Neural cell (in vitro differentiated cells): ENCODE results near the gene ADGRD1. TPM values are rescaled to one million over a fixed set of nuclear protein-coding genes. Genes with fewer than 3 reads are reported as not detected.
"Not testable (repeated sequence)": the region's sequence is repeated elsewhere in the genome, so short reads cannot be mapped to it uniquely, and the experiment has no call there.

Experiments used
- H2AFZ ChIP-seq: fragments of 200-600, 300-800 bp; sonication (generic), shearing (Covaris generic); 2 replicates; pipeline ENCODE4 v1.6.0; 2014; ENCODE audit warnings: low read depth, mild to moderate bottlenecking, antibody characterized with exemption, low read length, moderate library complexity
- H3F3A ChIP-seq: fragments of 200-600 bp; shearing (Covaris generic); 2 replicates; pipeline ENCODE4 v1.6.1; 2016; ENCODE audit warnings: mild to moderate bottlenecking, moderate library complexity, mixed read lengths, antibody characterized with exemption, low read length; ENCODE audit not compliant: insufficient read depth, poor library complexity, severe bottlenecking
- H3K27ac ChIP-seq: fragments of 200-600, 300-800 bp; sonication (generic), shearing (Covaris generic); 2 replicates; pipeline ENCODE4 v1.5.1; 2014; ENCODE audit warnings: mild to moderate bottlenecking, low read length, moderate library complexity
- H3K27me3 ChIP-seq: fragments of 300-800, 200-600 bp; sonication (generic), shearing (Covaris generic); 2 replicates; pipeline ENCODE4 v1.6.0; 2014; ENCODE audit warnings: mild to moderate bottlenecking, low read depth, low read length, moderate library complexity; ENCODE audit not compliant: insufficient read depth
- H3K36me3 ChIP-seq: fragments of 300-800, 200-600 bp; sonication (generic), shearing (Covaris generic); 2 replicates; pipeline ENCODE4 v1.5.1; 2014; ENCODE audit warnings: mild to moderate bottlenecking, antibody characterized with exemption, low read length, moderate library complexity; ENCODE audit not compliant: insufficient read depth
- H3K4me2 ChIP-seq: fragments of 300-800, 200-600 bp; sonication (generic), shearing (Covaris generic); 2 replicates; pipeline ENCODE4 v1.6.0; 2014; ENCODE audit warnings: mild to moderate bottlenecking, low read length
- H3K4me3 ChIP-seq: fragments of 300-800, 200-600 bp; sonication (generic), shearing (Covaris generic); 2 replicates; pipeline ENCODE4 v1.5.1; 2014; ENCODE audit warnings: mild to moderate bottlenecking, low read length, moderate library complexity
- H3K79me2 ChIP-seq: fragments of 200-600 bp; shearing (Covaris generic); replicated peaks from 2 replicates; pipeline ENCODE4 v1.6.0; 2014; ENCODE audit warnings: mild to moderate bottlenecking, low read length, moderate library complexity; ENCODE audit not compliant: insufficient read depth
- H3K9ac ChIP-seq: fragments of 300-800, 200-600 bp; sonication (generic), shearing (Covaris generic); 2 replicates; pipeline ENCODE4 v1.6.1; 2016; ENCODE audit warnings: mild to moderate bottlenecking, low read length, mixed read lengths
- H3K9me2 ChIP-seq: fragments of 200-600 bp; shearing (Covaris generic); 2 replicates; pipeline ENCODE4 v1.6.1; 2016; ENCODE audit warnings: mild to moderate bottlenecking, low read length, mixed read lengths; ENCODE audit not compliant: insufficient read depth
- H3K9me3 ChIP-seq: fragments of 200-600, 300-800 bp; sonication (generic), shearing (Covaris generic); 2 replicates; pipeline ENCODE4 v1.6.1; 2016; ENCODE audit warnings: mild to moderate bottlenecking, mixed run types, low read length, moderate library complexity, mixed read lengths
- H4K20me1 ChIP-seq: fragments of 200-600 bp; shearing (Covaris generic); 2 replicates; pipeline ENCODE4 v1.6.1; 2016; ENCODE audit warnings: mild to moderate bottlenecking, mixed run types; ENCODE audit not compliant: insufficient read depth
- CTCF ChIP-seq: fragments of 450-650 bp; IDR thresholded peaks from 2 replicates; pipeline ENCODE4 v1.5.1; 2014; ENCODE audit warnings: antibody characterized with exemption, mild to moderate bottlenecking, moderate library complexity; ENCODE audit not compliant: poor library complexity, severe bottlenecking
- EP300 ChIP-seq: fragments of 450-650 bp; conservative IDR thresholded peaks from 2 replicates; pipeline ENCODE4 v1.6.1; 2014; ENCODE audit warnings: antibody characterized with exemption, mild to moderate bottlenecking, moderate library complexity; ENCODE audit not compliant: poor library complexity, severe bottlenecking
- EZH2 ChIP-seq: fragments of 200-600, 300-800 bp; shearing (Covaris generic), sonication (generic); IDR thresholded peaks from 2 replicates; pipeline ENCODE4 v1.6.1; 2014; ENCODE audit warnings: antibody characterized with exemption, low read length, borderline replicate concordance, mild to moderate bottlenecking; ENCODE audit not compliant: insufficient read depth, poor library complexity, severe bottlenecking
- MXI1 ChIP-seq: fragments of 450-650 bp; conservative IDR thresholded peaks from 2 replicates; pipeline ENCODE4 v1.6.1; 2014; ENCODE audit warnings: antibody characterized with exemption, mild to moderate bottlenecking; ENCODE audit not compliant: poor library complexity, severe bottlenecking
- POLR2AphosphoS5 ChIP-seq: IDR thresholded peaks from 2 replicates; pipeline ENCODE4 v1.6.1; 2012
- RAD21 ChIP-seq: fragments of 450-650 bp; conservative IDR thresholded peaks from 2 replicates; pipeline ENCODE4 v1.6.1; 2014; ENCODE audit warnings: antibody characterized with exemption, mild to moderate bottlenecking, moderate library complexity
- SMC3 ChIP-seq: fragments of 450-650 bp; conservative IDR thresholded peaks from 2 replicates; pipeline ENCODE4 v1.6.1; 2014; ENCODE audit warnings: antibody characterized with exemption, mild to moderate bottlenecking, moderate library complexity; ENCODE audit not compliant: poor library complexity
- TAF1 ChIP-seq: IDR thresholded peaks from 2 replicates; pipeline ENCODE4 v1.6.1; 2012; ENCODE audit warnings: low read depth
- polyA plus RNA-seq: library from polyadenylated mRNA; depleted of rRNA; stranded (reverse); fragments of >200 nt; gene quantifications from 2 replicates; pipeline ENCODE4 v1.2.3, GENCODE V29; 2014
- TF ChIP-seq, protein P1 (sequence below): IDR thresholded peaks from 2 replicates; pipeline ENCODE4 v1.6.1; 2012; ENCODE audit warnings: borderline replicate concordance

The ADGRD1 gene
- polyA plus RNA-seq, 1 donor from 2014 or later: 1.7 TPM

- no peaks in the 10 kb centered on the region for H3K9me2 ChIP-seq
- no peaks in the 10 kb centered on the region for H3F3A ChIP-seq
- TF ChIP-seq TAF1 (no peak), MXI1 (no peak), CTCF (no peak), RAD21 (no peak), POLR2AphosphoS5 (no peak)
- no peak overlapping the region for H3K9ac ChIP-seq
- no peak overlapping the region for H2AFZ ChIP-seq
- H3K79me2 ChIP-seq: no peaks in the 10 kb centered on the region
- no peaks in the 10 kb centered on the region for H3K9me3 ChIP-seq
- no peak overlapping the region for H3K4me2 ChIP-seq
- H3K4me3 ChIP-seq: no peak overlapping the region
- H3K27ac ChIP-seq: no peak overlapping the region
- no peaks in the 10 kb centered on the region for H3K36me3 ChIP-seq
- H3K27me3 ChIP-seq: no peaks in the 10 kb centered on the region
- no peaks in the 10 kb centered on the region for H4K20me1 ChIP-seq
Observed at GRCh38 chr12:130993759-130994670, 40.3 kb downstream of the ADGRD1 start.

DNA sequence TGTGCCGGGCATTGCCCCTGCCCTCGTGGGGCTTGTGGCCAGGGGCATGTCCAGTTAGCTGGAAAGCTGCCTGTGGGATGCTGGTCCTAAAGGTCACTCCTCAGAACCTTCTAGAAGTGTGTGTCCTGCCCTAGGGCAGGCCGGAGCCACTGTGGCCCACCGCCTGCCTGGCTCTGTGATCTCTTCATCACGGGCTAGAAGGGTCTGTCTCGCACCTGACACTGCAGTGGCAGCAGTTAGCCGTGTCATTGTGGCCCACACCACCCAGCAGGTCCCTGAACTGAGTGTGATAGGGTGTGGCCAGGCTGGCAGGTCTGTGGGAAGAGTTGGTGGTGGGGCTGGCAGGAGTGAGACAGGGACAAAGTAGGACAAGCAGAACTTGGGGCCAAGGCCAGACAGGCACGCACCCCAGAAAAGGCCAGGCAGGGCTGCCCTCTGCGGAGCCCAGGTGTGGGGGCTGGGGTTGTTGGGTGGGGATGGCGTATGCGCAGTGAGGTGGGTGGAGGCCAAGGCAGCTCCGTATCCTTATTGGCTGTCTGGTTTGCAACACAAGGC is 41.2 kb downstream of the ADGRD1 start:
- H3K27me3 ChIP-seq: no peaks in the 10 kb centered on the region
- no peak for TF ChIP-seq CTCF
- no peak for TF ChIP-seq RAD21
- no peak for TF ChIP-seq EZH2
- TF ChIP-seq EP300: no peak
- no peak for TF ChIP-seq MXI1
- TF ChIP-seq SMC3: no peak
- no peak for TF ChIP-seq POLR2AphosphoS5
- TF ChIP-seq TAF1: no peak
- TF ChIP-seq, protein P1, sequence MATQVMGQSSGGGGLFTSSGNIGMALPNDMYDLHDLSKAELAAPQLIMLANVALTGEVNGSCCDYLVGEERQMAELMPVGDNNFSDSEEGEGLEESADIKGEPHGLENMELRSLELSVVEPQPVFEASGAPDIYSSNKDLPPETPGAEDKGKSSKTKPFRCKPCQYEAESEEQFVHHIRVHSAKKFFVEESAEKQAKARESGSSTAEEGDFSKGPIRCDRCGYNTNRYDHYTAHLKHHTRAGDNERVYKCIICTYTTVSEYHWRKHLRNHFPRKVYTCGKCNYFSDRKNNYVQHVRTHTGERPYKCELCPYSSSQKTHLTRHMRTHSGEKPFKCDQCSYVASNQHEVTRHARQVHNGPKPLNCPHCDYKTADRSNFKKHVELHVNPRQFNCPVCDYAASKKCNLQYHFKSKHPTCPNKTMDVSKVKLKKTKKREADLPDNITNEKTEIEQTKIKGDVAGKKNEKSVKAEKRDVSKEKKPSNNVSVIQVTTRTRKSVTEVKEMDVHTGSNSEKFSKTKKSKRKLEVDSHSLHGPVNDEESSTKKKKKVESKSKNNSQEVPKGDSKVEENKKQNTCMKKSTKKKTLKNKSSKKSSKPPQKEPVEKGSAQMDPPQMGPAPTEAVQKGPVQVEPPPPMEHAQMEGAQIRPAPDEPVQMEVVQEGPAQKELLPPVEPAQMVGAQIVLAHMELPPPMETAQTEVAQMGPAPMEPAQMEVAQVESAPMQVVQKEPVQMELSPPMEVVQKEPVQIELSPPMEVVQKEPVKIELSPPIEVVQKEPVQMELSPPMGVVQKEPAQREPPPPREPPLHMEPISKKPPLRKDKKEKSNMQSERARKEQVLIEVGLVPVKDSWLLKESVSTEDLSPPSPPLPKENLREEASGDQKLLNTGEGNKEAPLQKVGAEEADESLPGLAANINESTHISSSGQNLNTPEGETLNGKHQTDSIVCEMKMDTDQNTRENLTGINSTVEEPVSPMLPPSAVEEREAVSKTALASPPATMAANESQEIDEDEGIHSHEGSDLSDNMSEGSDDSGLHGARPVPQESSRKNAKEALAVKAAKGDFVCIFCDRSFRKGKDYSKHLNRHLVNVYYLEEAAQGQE: no peak
- H3K4me3 ChIP-seq: no peak overlapping the region
- H3K9me2 ChIP-seq: no peaks in the 10 kb centered on the region
- H3K27ac ChIP-seq: no peak overlapping the region
- no peaks in the 10 kb centered on the region for H3K9me3 ChIP-seq
- no peak overlapping the region for H2AFZ ChIP-seq
- H3F3A ChIP-seq: no peaks in the 10 kb centered on the region
- H4K20me1 ChIP-seq: no peaks in the 10 kb centered on the region
- H3K79me2 ChIP-seq: no peaks in the 10 kb centered on the region
- H3K4me2 ChIP-seq: no peak overlapping the region
- H3K36me3 ChIP-seq: no peaks in the 10 kb centered on the region
- no peak overlapping the region for H3K9ac ChIP-seq

DNA sequence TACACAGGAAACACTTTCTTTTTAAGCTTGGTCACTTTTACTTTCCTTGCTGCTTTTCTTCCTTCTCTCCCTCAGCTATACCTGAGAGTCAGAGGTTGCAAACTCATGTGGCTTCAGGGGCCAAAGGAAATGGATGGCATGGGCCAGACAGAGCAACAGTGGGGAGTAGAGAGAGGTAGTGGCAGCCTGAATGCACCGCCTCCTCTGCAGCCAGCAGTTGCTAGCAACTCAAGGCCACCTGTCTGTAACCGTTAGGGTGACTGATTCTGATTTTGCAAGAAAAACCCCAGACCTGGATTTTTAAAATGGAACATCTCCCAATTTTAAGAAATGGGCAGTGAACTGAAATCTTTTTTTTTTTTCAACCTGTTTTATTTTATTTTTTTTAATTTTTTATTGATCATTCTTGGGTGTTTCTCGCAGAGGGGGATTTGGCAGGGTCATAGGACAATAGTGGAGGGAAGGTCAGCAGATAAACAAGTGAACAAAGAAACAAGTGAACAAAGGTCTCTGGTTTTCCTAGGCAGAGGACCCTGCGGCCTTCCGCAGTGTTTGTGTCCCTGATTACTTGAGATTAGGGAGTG is 41.8 kb downstream of the ADGRD1 start:
- H3K36me3 ChIP-seq, H2AFZ ChIP-seq, H3K27ac ChIP-seq, H3K4me2 ChIP-seq, H3K4me3 ChIP-seq, H3K9me3 ChIP-seq, H3K9ac ChIP-seq, H3K79me2 ChIP-seq, H3K27me3 ChIP-seq, H4K20me1 ChIP-seq, H3K9me2 ChIP-seq, H3F3A ChIP-seq: not testable (repeated sequence)
